A549 (cell line): ENCODE results near the gene CDH22.

ENCODE experiments used
- BHLHE40 ChIP-seq: IDR thresholded peaks from 2 replicates; pipeline ENCODE4 v1.6.1; 2012; ENCODE audit warnings: low read depth, low read length, inconsistent platforms
- NR3C1 ChIP-seq: fragments of >200 bp; sonication (Bioruptor Twin); formaldehyde crosslinking; IDR thresholded peaks from 3 replicates; pipeline ENCODE4 v1.6.1; 2017
- RARB ChIP-seq: fragments of 250-450 bp; sonication (Bioruptor Pico); IDR thresholded peaks from 2 replicates; pipeline ENCODE4 v1.8.0; 2021; ENCODE audit warnings: mild to moderate bottlenecking, moderate library complexity

DNA sequence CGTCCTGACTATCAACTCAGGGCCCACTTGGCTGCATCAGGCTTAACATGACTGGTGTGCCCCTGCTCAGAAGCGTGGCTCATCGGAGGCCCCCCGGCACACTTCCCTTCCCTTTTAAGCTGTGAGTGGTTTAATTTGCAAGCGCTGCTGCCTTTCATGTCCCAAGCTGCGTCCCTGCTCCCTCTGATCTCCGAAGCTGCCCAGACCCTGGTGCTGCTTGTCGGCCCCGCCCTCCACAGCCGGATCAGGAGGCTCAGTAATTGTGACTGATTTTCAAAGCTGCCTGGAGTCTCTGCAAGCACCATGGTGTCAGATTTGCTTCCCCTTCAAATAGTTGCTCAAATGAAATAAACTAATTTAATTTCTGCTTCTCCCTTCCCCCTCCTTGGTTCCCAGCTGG lies 71.1 kb downstream of the CDH22 start:
- TF ChIP-seq NR3C1 (no peak), BHLHE40 (no peak), RARB (CRISPR knock-in tag) (no peak)
